NOMO-1 treated with DMSO at 0.1 percent for 48 hours (cell line): ENCODE results near the gene CREB5.
"Not testable (repeated sequence)": the region's sequence is repeated elsewhere in the genome, so short reads cannot be mapped to it uniquely, and the experiment has no call there.

ENCODE experiments used
- DNase-seq: peaks from one replicate; lab custom pipeline; 2025; ENCODE audit not compliant: unreplicated experiment; lab: John Stamatoyannopoulos, UW

CREB5 gene

GRCh38 chr7:28602282-28602681, 190.0 kb downstream of the CREB5 start:
- DNase-seq: no peak

- no peak for DNase-seq
Measured at GRCh38 chr7:28605427-28606085, 193.2 kb downstream of the CREB5 start.

GRCh38 chr7:28606421-28606820, 194.1 kb downstream of the CREB5 start:
- DNase-seq: no peak

GRCh38 chr7:28607855-28608193, 195.5 kb downstream of the CREB5 start:
- no peak for DNase-seq

GRCh38 chr7:28608237-28608656, 195.9 kb downstream of the CREB5 start:
- no peak for DNase-seq

GRCh38 chr7:28608731-28609130, 196.4 kb downstream of the CREB5 start:
- no peak for DNase-seq

GRCh38 chr7:28609608-28610007, 197.3 kb downstream of the CREB5 start:
- DNase-seq: no peak

- not testable (repeated sequence) for DNase-seq
Measured at GRCh38 chr7:28611399-28611897, 199.1 kb downstream of the CREB5 start.

GRCh38 chr7:28613262-28613661, 200.9 kb downstream of the CREB5 start:
- no peak for DNase-seq

GRCh38 chr7:28615091-28615490, 202.8 kb downstream of the CREB5 start:
- no peak for DNase-seq

- DNase-seq: no peak
Measured at GRCh38 chr7:28617308-28617880, 205.1 kb downstream of the CREB5 start.

GRCh38 chr7:28618383-28618782, 206.1 kb downstream of the CREB5 start:
- DNase-seq: no peak

GRCh38 chr7:28619256-28619655, 206.9 kb downstream of the CREB5 start:
- DNase-seq: no peak

GRCh38 chr7:28621369-28621841, 209.1 kb downstream of the CREB5 start:
- no peak for DNase-seq

GRCh38 chr7:28623105-28623730, 210.9 kb downstream of the CREB5 start:
- DNase-seq: peak; percentile 76

GRCh38 chr7:28623863-28624262, 211.5 kb downstream of the CREB5 start:
- DNase-seq: no peak

- DNase-seq: no peak
Measured at GRCh38 chr7:28625432-28625831, 213.1 kb downstream of the CREB5 start.

GRCh38 chr7:28626221-28626620, 213.9 kb downstream of the CREB5 start:
- no peak for DNase-seq

GRCh38 chr7:28626624-28627262, 214.4 kb downstream of the CREB5 start:
- DNase-seq: no peak

- DNase-seq: no peak
Measured at GRCh38 chr7:28627263-28627653, 214.9 kb downstream of the CREB5 start.

- DNase-seq: no peak
Measured at GRCh38 chr7:28627896-28628295, 215.6 kb downstream of the CREB5 start.
